HepG2 (cell line): ENCODE data around the gene FBXO24. TPM values are rescaled to one million over a fixed set of nuclear protein-coding genes. Genes with fewer than 3 reads are reported as not detected.

ENCODE experiments used
- ETV6 ChIP-seq: sonication (generic); formaldehyde crosslinking; conservative IDR thresholded peaks from 2 replicates; pipeline ENCODE4 v1.4.0; 2020; ENCODE audit warnings: missing genetic modification reagents
- GMEB1 ChIP-seq: sonication (generic); formaldehyde crosslinking; IDR thresholded peaks from 2 replicates; pipeline ENCODE4 v1.5.1; 2020; ENCODE audit warnings: missing genetic modification reagents, mild to moderate bottlenecking, borderline replicate concordance
- HNF1A ChIP-seq, 2 experiments: sonication (generic) in 1 of 2; formaldehyde crosslinking in 1 of 2; IDR thresholded peaks; 2 replicates each; pipeline versions ENCODE4 v1.4.0 to v1.6.1; 2016 to 2020; ENCODE audit warnings: borderline replicate concordance in 1 of 2, low read depth in 1 of 2, mild to moderate bottlenecking in 1 of 2, missing genetic modification reagents in 1 of 2
- HNRNPUL1 ChIP-seq: fragments of 200-400 bp; formaldehyde crosslinking; IDR thresholded peaks from 2 replicates; pipeline ENCODE4 v1.6.1; 2017; ENCODE audit warnings: low read depth, mild to moderate bottlenecking, low read length, moderate library complexity
- HOXD1 ChIP-seq: sonication (generic); formaldehyde crosslinking; IDR thresholded peaks from 2 replicates; pipeline ENCODE4 v1.5.0; 2020; ENCODE audit warnings: missing genetic modification reagents
- NFE2 ChIP-seq: sonication (generic); formaldehyde crosslinking; IDR thresholded peaks from 2 replicates; pipeline ENCODE4 v1.4.0; 2020; ENCODE audit warnings: missing genetic modification reagents
- SRSF1 ChIP-seq: fragments of 200-400 bp; formaldehyde crosslinking; optimal IDR thresholded peaks from 2 replicates; pipeline ENCODE3; 2017; ENCODE audit warnings: mild to moderate bottlenecking, low read depth, low read length, moderate library complexity
- TRAFD1 ChIP-seq: sonication (generic); formaldehyde crosslinking; IDR thresholded peaks from 2 replicates; pipeline ENCODE4 v1.5.1; 2020; ENCODE audit warnings: missing genetic modification reagents, mild to moderate bottlenecking, borderline replicate concordance
- ZBTB20 ChIP-seq: sonication (generic); formaldehyde crosslinking; IDR thresholded peaks from 2 replicates; pipeline ENCODE4 v1.8.1; 2023; ENCODE audit warnings: missing genetic modification reagents, low read depth, mild to moderate bottlenecking, borderline replicate concordance
- ZFP91 ChIP-seq: sonication (generic); formaldehyde crosslinking; IDR thresholded peaks from 2 replicates; pipeline ENCODE4 v1.9.0; 2022; ENCODE audit warnings: missing genetic modification reagents, mild to moderate bottlenecking, borderline replicate concordance
- ZNF326 ChIP-seq: sonication (generic); formaldehyde crosslinking; IDR thresholded peaks from 2 replicates; pipeline ENCODE4 v1.4.0; 2020; ENCODE audit warnings: missing genetic modification reagents, borderline replicate concordance
- ZNF570 ChIP-seq: sonication (generic); formaldehyde crosslinking; IDR thresholded peaks from 2 replicates; pipeline ENCODE4 v1.4.0; 2020; ENCODE audit warnings: mild to moderate bottlenecking, missing genetic modification reagents, borderline replicate concordance
- ZNF691 ChIP-seq: sonication (generic); formaldehyde crosslinking; IDR thresholded peaks from 2 replicates; pipeline ENCODE4 v1.4.0; 2020; ENCODE audit warnings: missing genetic modification reagents, low read depth, mild to moderate bottlenecking, borderline replicate concordance
- ZNF737 ChIP-seq: sonication (generic); formaldehyde crosslinking; IDR thresholded peaks from 2 replicates; pipeline ENCODE4 v1.5.0; 2020; ENCODE audit warnings: missing genetic modification reagents, mild to moderate bottlenecking, borderline replicate concordance
- ZNF773 ChIP-seq: sonication (generic); formaldehyde crosslinking; IDR thresholded peaks from 2 replicates; pipeline ENCODE4 v1.4.0; 2020; ENCODE audit warnings: missing genetic modification reagents, borderline replicate concordance
- polyA plus RNA-seq, 8 experiments: library from polyadenylated mRNA; depleted of rRNA in 3 of 8; stranded (reverse) in 7 of 8; unstranded in 1 of 8; fragments of >200 nt; fragmentation: Illumina TruSeq in 4 of 8; extraction: Trizol in 4 of 8; gene quantifications; 2 replicates each; pipeline versions ENCODE4 v1.2.1 to v1.2.3, GENCODE V29; 2011 to 2016; ENCODE audit warnings: low read depth in 4 of 8, missing spikeins in 1 of 8, mixed read lengths in 1 of 8; ENCODE audit not compliant: insufficient read depth in 1 of 8
- total RNA-seq, 5 experiments: library from RNA; depleted of rRNA; stranded (reverse); fragments of >200 nt; fragmentation: Illumina TruSeq; extraction: Trizol; gene quantifications; 2 replicates each; pipeline ENCODE4 v1.2.3, GENCODE V29; 2016; ENCODE audit warnings: low read depth in 1 of 5

Gene FBXO24
- total and polyA plus RNA-seq, 2 of the 13 experiments (the other 11 are each of a cell fraction or from before 2014, with no cell fraction given) = 0.20 to 0.55 TPM

- peak; percentile 69 for TF ChIP-seq GMEB1 (CRISPR knock-in tag)
- TF ChIP-seq HNRNPUL1 = no peak
- 0 out of 2 replicates have a peak, but pooled peaks have one; percentile 21 for TF ChIP-seq ZNF737
- no peak for TF ChIP-seq NFE2 (CRISPR knock-in tag)
- 0 out of 2 replicates have a peak, but pooled peaks have one; percentile 24 for TF ChIP-seq TRAFD1 (CRISPR knock-in tag)
- TF ChIP-seq ZNF326 (CRISPR knock-in tag) = peak; percentile 99
- no peak for TF ChIP-seq ETV6 (CRISPR knock-in tag)
- peak; percentile 70; the same call in 1 of the 2 replicates for TF ChIP-seq ZBTB20
- TF ChIP-seq SRSF1 = peak; percentile 96
- no peak for TF ChIP-seq ZNF570
- no peak for TF ChIP-seq ZNF773
- no peak; the same call in 1 of the 2 replicates for TF ChIP-seq ZFP91 (CRISPR knock-in tag)
- 0 out of 2 replicates have a peak, but pooled peaks have one; percentile 53 for TF ChIP-seq HNF1A (IDR thresholded peaks at IDR 0.05; ENCODE audit: low read depth)
- TF ChIP-seq HNF1A (CRISPR knock-in tag; IDR thresholded peaks at IDR 0.05; ENCODE audit: borderline replicate concordance) = 0 out of 2 replicates have a peak, but pooled peaks have one; percentile 32
- TF ChIP-seq HOXD1 (CRISPR knock-in tag) = peak; percentile 18; the same call in 1 of the 2 replicates
- TF ChIP-seq ZNF691 = peak; percentile 97
Observed at GRCh38 chr7:100568896-100569844, 17.0 kb upstream of the FBXO24 start (continued).
